ENCODE data around the gene C14orf180. TPM values are rescaled to one million over a fixed set of nuclear protein-coding genes. Genes with fewer than 3 reads are reported as not detected.

Gene C14orf180
- total and polyA plus RNA-seq, 10 of the 15 experiments (the other 5 are each of a cell fraction or from before 2014, with no cell fraction given): not detected

DNA sequence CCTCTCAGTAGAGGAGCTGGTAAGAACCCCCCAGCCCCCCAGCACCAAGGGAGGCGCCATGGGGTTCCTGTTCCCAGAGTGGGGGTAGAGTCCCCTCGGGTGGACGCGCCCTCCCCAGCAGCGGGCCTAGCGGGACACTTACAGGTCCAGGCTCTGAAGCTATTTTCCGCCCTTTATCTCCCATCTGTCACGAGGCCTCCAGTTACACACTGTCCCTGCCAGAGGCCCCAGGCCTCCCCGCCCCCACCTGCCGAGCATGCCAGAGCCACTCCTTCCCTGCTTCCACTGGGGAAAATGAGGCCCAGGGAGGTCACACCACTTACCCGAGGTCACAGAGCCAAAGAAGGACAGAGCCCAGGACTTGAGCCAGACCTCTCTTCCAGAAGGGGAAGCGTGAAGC is 3.1 kb downstream of the C14orf180 start (continued):
- TF ChIP-seq, protein P1, sequence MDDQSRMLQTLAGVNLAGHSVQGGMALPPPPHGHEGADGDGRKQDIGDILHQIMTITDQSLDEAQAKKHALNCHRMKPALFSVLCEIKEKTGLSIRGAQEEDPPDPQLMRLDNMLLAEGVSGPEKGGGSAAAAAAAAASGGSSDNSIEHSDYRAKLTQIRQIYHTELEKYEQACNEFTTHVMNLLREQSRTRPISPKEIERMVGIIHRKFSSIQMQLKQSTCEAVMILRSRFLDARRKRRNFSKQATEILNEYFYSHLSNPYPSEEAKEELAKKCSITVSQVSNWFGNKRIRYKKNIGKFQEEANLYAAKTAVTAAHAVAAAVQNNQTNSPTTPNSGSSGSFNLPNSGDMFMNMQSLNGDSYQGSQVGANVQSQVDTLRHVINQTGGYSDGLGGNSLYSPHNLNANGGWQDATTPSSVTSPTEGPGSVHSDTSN (IDR thresholded peaks at IDR 0.05; ENCODE audit: insufficient replicate concordance, low read depth, low read length): no peak

DNA sequence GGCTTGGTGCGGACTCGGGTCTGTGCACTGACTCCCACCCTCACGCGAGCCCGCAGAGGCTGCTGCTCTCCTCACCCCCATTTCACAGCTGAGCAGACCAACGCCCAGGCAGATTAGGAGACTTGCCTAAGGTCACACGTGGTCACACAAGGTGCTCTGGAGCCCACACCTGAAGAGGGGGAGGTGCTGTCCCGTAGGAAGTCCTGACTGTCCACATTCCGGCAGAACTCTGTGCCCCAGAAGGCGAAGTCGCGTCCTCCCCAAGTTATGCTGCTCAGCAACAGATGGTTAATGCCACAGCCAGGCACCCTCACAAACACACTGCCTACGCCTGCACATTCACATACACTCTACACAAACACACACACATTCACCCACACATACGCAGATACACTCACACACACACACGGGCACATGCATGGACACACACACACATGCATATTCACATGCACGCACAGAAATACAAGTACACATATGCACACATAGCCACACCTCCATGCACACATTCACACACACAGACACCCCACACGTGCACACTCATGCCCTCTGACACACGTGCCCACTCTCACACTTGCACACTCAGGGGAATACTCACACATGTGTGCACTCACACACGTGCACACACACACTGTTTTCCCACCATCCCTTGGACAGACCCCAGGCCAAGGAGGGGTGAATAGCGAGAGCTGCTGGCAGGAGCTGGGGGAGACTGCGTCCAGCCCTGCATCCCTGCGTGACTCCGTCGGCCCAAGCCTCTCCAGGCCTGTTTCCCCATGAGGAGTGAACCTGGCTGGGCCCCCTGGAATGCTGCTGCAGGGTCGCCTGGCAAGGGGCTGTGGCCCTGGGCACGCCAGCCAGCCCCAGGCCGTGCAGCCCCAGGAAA is 4.1 kb downstream of the C14orf180 start:
- RAD21 ChIA-PET (ENCODE audit: unreplicated experiment): no interaction called here
- Histone ChIP-seq H3K4me1 (ENCODE audit: control insufficient read depth, insufficient read depth, low read length) (no peaks in the 10 kb centered on the region), H3K27ac (ENCODE audit: control insufficient read depth, insufficient read depth) (no peak overlapping the region), H2AFZ (ENCODE audit: control insufficient read depth, low read depth, low read length) (no peak overlapping the region), H3K79me2 (ENCODE audit: control insufficient read depth, insufficient read depth, low read length) (no peaks in the 10 kb centered on the region), H3K27me3 (replicated peaks in 1 of 2; ENCODE audit: control insufficient read depth in 2 of 2, insufficient read depth in 2 of 2, low read length in 1 of 2) (peaks cover 0 to 4% of the 10 kb centered on the region in 2 experiments; a peak in 2 of 4 replicates), H3K36me3 (ENCODE audit: control insufficient read depth in 2 of 2, insufficient read depth in 2 of 2, low read length in 1 of 2) (no peaks in the 10 kb centered on the region), H4K20me1 (ENCODE audit: control insufficient read depth, insufficient read depth) (no peaks in the 10 kb centered on the region), H3K9ac (ENCODE audit: control insufficient read depth, insufficient read depth, low read length) (no peak overlapping the region), H3K4me2 (ENCODE audit: control insufficient read depth, insufficient read depth) (no peak overlapping the region), H3K9me3 (replicated peaks; ENCODE audit: control insufficient read depth, insufficient read depth, low read length) (no peaks in the 10 kb centered on the region), H3K4me3 (no peak overlapping the region)
- POLR2A ChIA-PET: no interaction called here
- FAIRE-seq (no peak), DNase-seq (ENCODE audit: low read depth, low spot score) (no peak), ATAC-seq (no peak)
- CTCF ChIA-PET: no interaction called here
- 27% methylated on average over 25 of the region's 27 CpGs for WGBS (ENCODE audit: insufficient coverage, insufficient replicate concordance, low lambda C conversion rate, missing lambda C conversion rate)
- TF ChIP-seq RBBP5 (conservative IDR thresholded peaks at IDR 0.05): no peak
- TF ChIP-seq SP1 (IDR thresholded peaks at IDR 0.05; ENCODE audit: low read depth, low read length): no peak
- TF ChIP-seq, protein P2, sequence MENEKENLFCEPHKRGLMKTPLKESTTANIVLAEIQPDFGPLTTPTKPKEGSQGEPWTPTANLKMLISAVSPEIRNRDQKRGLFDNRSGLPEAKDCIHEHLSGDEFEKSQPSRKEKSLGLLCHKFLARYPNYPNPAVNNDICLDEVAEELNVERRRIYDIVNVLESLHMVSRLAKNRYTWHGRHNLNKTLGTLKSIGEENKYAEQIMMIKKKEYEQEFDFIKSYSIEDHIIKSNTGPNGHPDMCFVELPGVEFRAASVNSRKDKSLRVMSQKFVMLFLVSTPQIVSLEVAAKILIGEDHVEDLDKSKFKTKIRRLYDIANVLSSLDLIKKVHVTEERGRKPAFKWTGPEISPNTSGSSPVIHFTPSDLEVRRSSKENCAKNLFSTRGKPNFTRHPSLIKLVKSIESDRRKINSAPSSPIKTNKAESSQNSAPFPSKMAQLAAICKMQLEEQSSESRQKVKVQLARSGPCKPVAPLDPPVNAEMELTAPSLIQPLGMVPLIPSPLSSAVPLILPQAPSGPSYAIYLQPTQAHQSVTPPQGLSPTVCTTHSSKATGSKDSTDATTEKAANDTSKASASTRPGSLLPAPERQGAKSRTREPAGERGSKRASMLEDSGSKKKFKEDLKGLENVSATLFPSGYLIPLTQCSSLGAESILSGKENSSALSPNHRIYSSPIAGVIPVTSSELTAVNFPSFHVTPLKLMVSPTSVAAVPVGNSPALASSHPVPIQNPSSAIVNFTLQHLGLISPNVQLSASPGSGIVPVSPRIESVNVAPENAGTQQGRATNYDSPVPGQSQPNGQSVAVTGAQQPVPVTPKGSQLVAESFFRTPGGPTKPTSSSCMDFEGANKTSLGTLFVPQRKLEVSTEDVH (IDR thresholded peaks at IDR 0.05; ENCODE audit: low read depth, partially characterized antibody): no peak
- TF ChIP-seq, protein P3, sequence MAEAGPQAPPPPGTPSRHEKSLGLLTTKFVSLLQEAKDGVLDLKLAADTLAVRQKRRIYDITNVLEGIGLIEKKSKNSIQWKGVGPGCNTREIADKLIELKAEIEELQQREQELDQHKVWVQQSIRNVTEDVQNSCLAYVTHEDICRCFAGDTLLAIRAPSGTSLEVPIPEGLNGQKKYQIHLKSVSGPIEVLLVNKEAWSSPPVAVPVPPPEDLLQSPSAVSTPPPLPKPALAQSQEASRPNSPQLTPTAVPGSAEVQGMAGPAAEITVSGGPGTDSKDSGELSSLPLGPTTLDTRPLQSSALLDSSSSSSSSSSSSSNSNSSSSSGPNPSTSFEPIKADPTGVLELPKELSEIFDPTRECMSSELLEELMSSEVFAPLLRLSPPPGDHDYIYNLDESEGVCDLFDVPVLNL (IDR thresholded peaks at IDR 0.05; ENCODE audit: low read depth, low read length): no peak
- peak; percentile 30; the same call in 1 of the 2 replicates for TF ChIP-seq TCF3 (IDR thresholded peaks at IDR 0.05; ENCODE audit: borderline replicate concordance, insufficient read depth, low read depth, low read length)
- TF ChIP-seq, protein P4, sequence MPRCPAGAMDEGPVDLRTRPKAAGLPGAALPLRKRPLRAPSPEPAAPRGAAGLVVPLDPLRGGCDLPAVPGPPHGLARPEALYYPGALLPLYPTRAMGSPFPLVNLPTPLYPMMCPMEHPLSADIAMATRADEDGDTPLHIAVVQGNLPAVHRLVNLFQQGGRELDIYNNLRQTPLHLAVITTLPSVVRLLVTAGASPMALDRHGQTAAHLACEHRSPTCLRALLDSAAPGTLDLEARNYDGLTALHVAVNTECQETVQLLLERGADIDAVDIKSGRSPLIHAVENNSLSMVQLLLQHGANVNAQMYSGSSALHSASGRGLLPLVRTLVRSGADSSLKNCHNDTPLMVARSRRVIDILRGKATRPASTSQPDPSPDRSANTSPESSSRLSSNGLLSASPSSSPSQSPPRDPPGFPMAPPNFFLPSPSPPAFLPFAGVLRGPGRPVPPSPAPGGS (IDR thresholded peaks at IDR 0.05; ENCODE audit: borderline replicate concordance, insufficient read depth, low read depth, low read length, poor library complexity, severe bottlenecking): peak; percentile 82
- no peak for TF ChIP-seq RELA (IDR thresholded peaks at IDR 0.05; ENCODE audit: borderline replicate concordance, partially characterized antibody)
- intact Hi-C loops (cut with micrococcal nuclease; ENCODE audit: unreplicated experiment) (no loop called here), in situ Hi-C loops (cut with MboI) (no loop called here)
- no TSS peak for BruUV-seq (replicated peaks)
- SMC1A ChIA-PET (ENCODE audit: uncharacterized antibody, unreplicated experiment): no interaction called here

Data from GM12878 (cell line).